Mammary microvascular endothelial cell (primary cell): ENCODE results near the gene HEMGN. TPM values are rescaled to one million over a fixed set of nuclear protein-coding genes. Genes with fewer than 3 reads are reported as not detected.

ENCODE experiments used
- total RNA-seq: library from RNA; depleted of rRNA; stranded (reverse); fragments of >200 nt; gene quantifications from 2 replicates; pipeline ENCODE4 v1.2.3, GENCODE V29; 2015

The HEMGN gene, protein sequence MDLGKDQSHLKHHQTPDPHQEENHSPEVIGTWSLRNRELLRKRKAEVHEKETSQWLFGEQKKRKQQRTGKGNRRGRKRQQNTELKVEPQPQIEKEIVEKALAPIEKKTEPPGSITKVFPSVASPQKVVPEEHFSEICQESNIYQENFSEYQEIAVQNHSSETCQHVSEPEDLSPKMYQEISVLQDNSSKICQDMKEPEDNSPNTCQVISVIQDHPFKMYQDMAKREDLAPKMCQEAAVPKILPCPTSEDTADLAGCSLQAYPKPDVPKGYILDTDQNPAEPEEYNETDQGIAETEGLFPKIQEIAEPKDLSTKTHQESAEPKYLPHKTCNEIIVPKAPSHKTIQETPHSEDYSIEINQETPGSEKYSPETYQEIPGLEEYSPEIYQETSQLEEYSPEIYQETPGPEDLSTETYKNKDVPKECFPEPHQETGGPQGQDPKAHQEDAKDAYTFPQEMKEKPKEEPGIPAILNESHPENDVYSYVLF
- total RNA-seq, result not detected in 2 replicates

DNA sequence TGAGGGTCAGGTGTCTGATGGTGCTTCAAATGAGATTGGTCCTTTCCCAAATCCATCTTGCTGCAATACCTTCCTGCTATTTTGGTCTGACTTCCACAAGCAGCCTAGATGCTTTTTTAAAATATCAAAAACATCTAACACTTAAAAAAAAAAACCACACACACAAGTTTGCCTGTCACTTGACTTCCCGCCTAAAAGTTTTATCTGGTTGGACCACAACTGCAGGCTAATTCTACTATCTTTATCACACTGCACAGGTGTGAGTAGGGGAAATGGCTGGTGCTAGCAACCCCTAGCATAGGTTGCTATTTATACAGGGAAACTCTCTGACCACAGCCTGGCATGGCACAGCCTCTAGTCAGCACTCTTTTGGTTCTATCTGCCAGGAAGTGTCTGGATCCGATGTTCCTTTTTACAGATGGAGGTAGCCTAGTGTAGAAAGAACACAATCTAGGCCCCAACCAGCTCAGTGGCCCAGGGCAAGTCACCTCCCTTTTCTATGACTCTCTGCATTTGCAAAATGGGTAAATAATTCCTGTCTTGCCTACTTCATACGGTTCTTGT, at the start of gene HEMGN:
HEMGN (minus strand) TSS at position 92 of the 564 bp plus-strand sequence; CDS start at position 56, 36 bp downstream.

GRCh38 chr9:97982683-97983588, 45.0 kb upstream of the HEMGN start, which contains the start of gene ANP32B:
Gene ANP32B (plus strand): TSS chr9:97983341. CDS start chr9:97983556, 215 bp downstream.

GRCh38 chr9:97921959-97922724, 15.8 kb downstream of the HEMGN start, which contains the start of gene TRMO:
Gene TRMO (minus strand): TSS chr9:97922500. CDS start chr9:97922493, 7 bp downstream.

Other genes starting within 250 kb of the HEMGN start
- gene XPA, start 240.8 kb downstream of the HEMGN start, total RNA-seq, result 5.3 and 12.7 TPM in 2 replicates
- not detected in 2 replicates for gene FOXE1, start 84.9 kb downstream of the HEMGN start, total RNA-seq
- gene TRMO, start 15.7 kb downstream of the HEMGN start, total RNA-seq, result 10.6 and 17.9 TPM in 2 replicates
- 17.0 and 17.7 TPM in 2 replicates for gene ANP32B, start 45.2 kb upstream of the HEMGN start, total RNA-seq
- 135 and 161 TPM in 2 replicates for gene NANS, start 118.6 kb upstream of the HEMGN start, total RNA-seq
- gene TRIM14, start 181.1 kb upstream of the HEMGN start, total RNA-seq, result 19.2 and 21.5 TPM in 2 replicates